GM18508 (cell line): Measurements from ENCODE around the gene IFT52.
"Not testable (repeated sequence)": the region's sequence is repeated elsewhere in the genome, so short reads cannot be mapped to it uniquely, and the experiment has no call there.

Source experiments
- ATAC-seq: cut with Tn5 transposase; IDR thresholded peaks from one replicate; pipeline ENCODE4 v1.9.1; 2021; ENCODE audit warnings: moderate number of reproducible peaks; ENCODE audit not compliant: insufficient read depth, unreplicated experiment

IFT52 gene

GRCh38 chr20:43636429-43636828 lies 45.7 kb downstream of the IFT52 start:
- ATAC-seq, result no peak

- ATAC-seq, result no peak
Measured at GRCh38 chr20:43642548-43642947, 51.8 kb downstream of the IFT52 start.

GRCh38 chr20:43650997-43651525 lies 60.3 kb downstream of the IFT52 start:
- ATAC-seq, result no peak

GRCh38 chr20:43651650-43652184 lies 61.0 kb downstream of the IFT52 start:
- ATAC-seq, result not testable (repeated sequence)

GRCh38 chr20:43653966-43654365 lies 63.2 kb downstream of the IFT52 start:
- ATAC-seq, result no peak

GRCh38 chr20:43655176-43655575 lies 64.4 kb downstream of the IFT52 start:
- ATAC-seq, result not testable (repeated sequence)

- ATAC-seq, result no peak
Measured at GRCh38 chr20:43655937-43656336, 65.2 kb downstream of the IFT52 start.

GRCh38 chr20:43658069-43658722 lies 67.5 kb downstream of the IFT52 start:
- no peak for ATAC-seq

GRCh38 chr20:43658723-43659419 lies 68.1 kb downstream of the IFT52 start:
- no peak for ATAC-seq

- ATAC-seq, result no peak
Measured at GRCh38 chr20:43662943-43663655, 72.4 kb downstream of the IFT52 start.

GRCh38 chr20:43665466-43666176 lies 74.9 kb downstream of the IFT52 start:
- no peak for ATAC-seq

GRCh38 chr20:43666376-43667328 lies 75.9 kb downstream of the IFT52 start, which contains the start of gene MYBL2:
MYBL2 (plus strand) TSS chr20:43667114; CDS start chr20:43667284, 170 bp downstream.
- ATAC-seq, result no peak

- ATAC-seq, result no peak
Measured at GRCh38 chr20:43667341-43668132, 76.8 kb downstream of the IFT52 start.

- ATAC-seq, result no peak
Measured at GRCh38 chr20:43669332-43669731, 78.6 kb downstream of the IFT52 start.

GRCh38 chr20:43670423-43670822 lies 79.7 kb downstream of the IFT52 start:
- no peak for ATAC-seq

GRCh38 chr20:43676368-43676767 lies 85.6 kb downstream of the IFT52 start:
- no peak for ATAC-seq

GRCh38 chr20:43680981-43681380 lies 90.2 kb downstream of the IFT52 start:
- ATAC-seq, result no peak

GRCh38 chr20:43681468-43681942 lies 90.8 kb downstream of the IFT52 start:
- ATAC-seq, result peak; percentile 5
